ENCODE results near the gene SERPINH1. TPM values are rescaled to one million over a fixed set of nuclear protein-coding genes. Genes with fewer than 3 reads are reported as not detected.

The SERPINH1 gene
- total RNA-seq: 100 to 1,000 TPM; 102 to 167 (median 143) TPM

DNA sequence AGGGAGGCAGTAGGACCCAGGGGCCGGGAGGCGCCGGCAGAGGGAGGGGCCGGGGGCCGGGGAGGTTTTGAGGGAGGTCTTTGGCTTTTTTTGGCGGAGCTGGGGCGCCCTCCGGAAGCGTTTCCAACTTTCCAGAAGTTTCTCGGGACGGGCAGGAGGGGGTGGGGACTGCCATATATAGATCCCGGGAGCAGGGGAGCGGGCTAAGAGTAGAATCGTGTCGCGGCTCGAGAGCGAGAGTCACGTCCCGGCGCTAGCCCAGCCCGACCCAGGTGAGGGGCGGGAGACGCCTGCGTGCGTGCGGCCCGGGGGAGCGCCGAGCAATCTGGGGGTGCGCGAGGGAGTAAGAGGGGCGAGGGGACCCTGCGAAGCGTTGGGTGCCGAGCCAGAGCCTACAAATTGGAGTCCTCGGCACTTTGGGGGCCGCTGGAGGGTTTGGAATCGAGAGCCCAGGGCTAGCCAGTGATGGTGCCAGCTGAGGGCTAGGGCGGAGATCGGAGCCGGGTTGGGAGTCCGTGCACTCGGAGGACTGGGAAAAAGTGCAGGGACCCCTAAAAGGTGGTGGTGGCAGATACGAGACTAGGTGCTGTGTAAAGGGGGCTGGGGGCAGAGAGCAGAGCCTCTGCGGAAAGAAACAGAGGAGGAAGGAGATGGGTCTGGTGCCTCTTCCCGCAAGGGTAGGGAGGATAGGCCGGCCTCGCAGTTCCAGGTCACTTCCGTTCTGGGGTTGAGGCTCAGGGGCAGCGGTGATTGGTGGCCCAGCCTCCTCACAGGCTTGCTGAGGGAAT, at the start of gene SERPINH1:
TSS of gene SERPINH1 (plus strand) at position 206 of the 788 bp plus-strand sequence. CDS start 4,097 bp downstream, outside the sequence.
- intact Hi-C loops (cut with DNase I): no loop called here
- Histone ChIP-seq H3K4me3 (replicated peaks in 1 of 3) (peak within 1 kb of the TSS; percentile 43 to 95 (median 91)), H3K27ac (peak within 1 kb of the TSS; percentile 99 to 100 (median 100)), H3K27me3 (no peaks in the 10 kb centered on the region), H3K4me1 (peaks cover 42 to 82% of the 10 kb centered on the region in 2 donors), H3K36me3 (peaks cover 8 to 13% of the 10 kb centered on the region in 2 donors), H3K9me3 (no peaks in the 10 kb centered on the region)
- WGBS, 2 donors: 0 to 1% methylated on average over 41 to 43 of the region's 51 CpGs
- TF ChIP-seq POLR2A (IDR thresholded peaks at IDR 0.05): peak; percentile 40 to 86
- peak in 1 of 6 experiments; percentile 3 for TF ChIP-seq CTCF (IDR thresholded peaks at IDR 0.05)
- peak; percentile 88 to 89 for DNase-seq

- 58 to 65% methylated on average over 5 of the region's 5 CpGs for WGBS, 2 donors
- intact Hi-C loops (cut with DNase I): no loop called here
Observed at GRCh38 chr11:75513250-75513649, 48.8 kb upstream of the SERPINH1 start.

DNA sequence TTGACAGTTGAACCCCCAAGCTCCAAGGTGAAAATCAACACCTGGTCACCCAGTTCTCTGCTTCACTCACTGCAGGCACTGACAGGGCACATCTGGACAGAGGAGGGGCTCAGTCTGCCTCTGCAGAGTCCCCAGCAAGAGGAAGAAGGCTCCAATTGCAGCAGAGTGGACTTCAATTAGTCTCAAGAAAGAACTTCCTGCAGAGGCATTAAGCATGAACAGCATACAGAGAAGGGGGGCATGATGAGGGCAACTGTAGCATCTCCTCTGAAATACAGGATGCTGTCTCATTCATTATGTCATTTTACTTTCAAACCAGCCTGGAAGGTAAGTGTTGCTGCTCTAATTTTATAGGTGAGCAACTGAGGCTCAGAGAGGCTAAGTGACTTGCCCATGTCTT, 47.5 kb upstream of the SERPINH1 start:
- no peak for TF ChIP-seq POLR2A (IDR thresholded peaks at IDR 0.05)
- DNase-seq: no peak
- intact Hi-C loops (cut with DNase I): no loop called here
- Histone ChIP-seq H3K4me3 (replicated peaks in 1 of 3) (no peak overlapping the region), H3K27ac (no peak overlapping the region), H3K36me3 (no peaks in the 10 kb centered on the region), H3K4me1 (no peaks in the 10 kb centered on the region), H3K9me3 (no peaks in the 10 kb centered on the region), H3K27me3 (no peaks in the 10 kb centered on the region)

More at GRCh38 chr11:75513250-75513649, 48.8 kb upstream of the SERPINH1 start:
- Histone ChIP-seq H3K27ac (no peak overlapping the region), H3K4me1 (no peaks in the 10 kb centered on the region), H3K36me3 (no peaks in the 10 kb centered on the region), H3K9me3 (no peaks in the 10 kb centered on the region), H3K27me3 (no peaks in the 10 kb centered on the region), H3K4me3 (replicated peaks in 1 of 3) (no peak overlapping the region)
- no peak for DNase-seq
- TF ChIP-seq POLR2A (IDR thresholded peaks at IDR 0.05) (no peak), CTCF (IDR thresholded peaks at IDR 0.05) (no peak)

GRCh38 chr11:75516140-75516539, 45.9 kb upstream of the SERPINH1 start:
- no peak overlapping the region for H3K4me3 ChIP-seq (replicated peaks in 1 of 3)
- no peak for TF ChIP-seq CTCF (IDR thresholded peaks at IDR 0.05)
- no peak for TF ChIP-seq POLR2A (IDR thresholded peaks at IDR 0.05)
- no peaks in the 10 kb centered on the region for H3K4me1 ChIP-seq
- H3K9me3 ChIP-seq: no peaks in the 10 kb centered on the region
- no peaks in the 10 kb centered on the region for H3K36me3 ChIP-seq
- WGBS, 2 donors: 96 to 97% methylated on average over 3 of the region's 3 CpGs
- intact Hi-C loops (cut with DNase I): no loop called here
- no peak for DNase-seq
- H3K27ac ChIP-seq: no peak overlapping the region
- H3K27me3 ChIP-seq: no peaks in the 10 kb centered on the region

DNA sequence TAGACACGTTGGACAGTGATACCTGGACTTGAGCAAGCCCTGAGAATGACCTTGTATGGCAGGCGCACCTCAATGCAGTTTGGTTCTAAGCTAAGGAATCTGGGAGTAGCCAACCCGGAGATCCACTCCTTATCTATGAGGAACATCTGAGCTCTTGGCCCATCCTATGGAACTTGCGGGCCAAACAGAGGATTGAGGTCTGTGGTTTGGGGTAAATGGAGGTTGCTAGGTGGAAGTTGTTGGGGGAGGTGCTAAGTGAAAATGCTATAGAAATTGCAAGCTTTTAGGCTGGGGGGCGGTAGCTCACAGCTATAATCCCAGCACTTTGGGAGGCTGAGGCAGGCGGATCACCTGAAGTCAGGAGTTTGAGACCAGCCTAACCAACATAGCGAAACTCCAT, 45.2 kb upstream of the SERPINH1 start:
- Histone ChIP-seq H3K9me3 (no peaks in the 10 kb centered on the region), H3K27ac (no peak overlapping the region), H3K4me3 (replicated peaks in 1 of 3) (no peak overlapping the region), H3K4me1 (no peaks in the 10 kb centered on the region), H3K36me3 (no peaks in the 10 kb centered on the region), H3K27me3 (no peaks in the 10 kb centered on the region)
- TF ChIP-seq CTCF (IDR thresholded peaks at IDR 0.05) (no peak), POLR2A (IDR thresholded peaks at IDR 0.05) (no peak)
- DNase-seq: no peak
- intact Hi-C loops (cut with DNase I): no loop called here
- 93 to 95% methylated on average over 7 of the region's 7 CpGs for WGBS, 2 donors
